ENCODE data around the gene NHLRC4.

Gene NHLRC4

DNA sequence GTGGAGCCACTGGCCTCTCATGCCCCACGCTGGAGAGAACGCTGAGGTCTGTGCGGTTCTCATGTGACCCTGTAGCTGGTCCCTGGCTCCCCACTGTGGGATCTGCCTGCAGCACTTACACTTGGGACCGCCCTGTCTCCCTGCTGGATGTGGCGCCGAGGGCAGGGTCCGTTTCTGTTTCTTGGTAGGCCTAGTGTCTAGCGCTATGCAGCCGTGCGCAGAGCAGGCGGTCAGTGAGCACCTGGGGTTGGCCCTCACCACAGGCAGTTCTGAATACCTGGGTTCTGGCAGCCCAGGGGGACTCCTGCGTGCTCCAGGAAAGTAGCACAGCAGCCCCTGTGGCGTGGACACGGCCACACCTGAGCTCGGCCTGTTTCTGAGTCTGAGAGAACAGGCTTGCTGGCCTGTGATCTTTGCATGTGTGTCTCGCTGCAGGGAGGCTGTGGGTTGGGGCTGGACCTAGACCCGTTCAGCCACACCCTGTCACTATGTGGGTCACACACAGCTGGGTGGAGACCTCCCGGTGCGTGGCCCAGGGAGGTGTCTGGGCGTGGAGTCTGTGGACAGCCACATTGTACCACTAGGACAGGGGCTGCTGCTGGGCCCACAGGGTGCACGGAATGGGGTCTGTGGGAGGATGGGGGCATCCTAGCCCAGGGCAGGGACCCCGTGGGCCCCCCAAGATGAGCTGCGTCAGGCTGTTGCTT, 36.5 kb upstream of the NHLRC4 start:
- peak; percentile 27 for DNase-seq (ENCODE audit: low read depth, low spot score)

GRCh38 chr16:531494-532125, 35.2 kb upstream of the NHLRC4 start:
- DNase-seq (ENCODE audit: low read depth, low spot score) = no peak

GRCh38 chr16:533391-534123, 33.2 kb upstream of the NHLRC4 start:
- peak; percentile 60 for DNase-seq (ENCODE audit: low read depth, low spot score)

- DNase-seq (ENCODE audit: low read depth, low spot score) = no peak
These were observed 32.7 kb upstream of the NHLRC4 start for GRCh38 chr16:534135-534534.

DNA sequence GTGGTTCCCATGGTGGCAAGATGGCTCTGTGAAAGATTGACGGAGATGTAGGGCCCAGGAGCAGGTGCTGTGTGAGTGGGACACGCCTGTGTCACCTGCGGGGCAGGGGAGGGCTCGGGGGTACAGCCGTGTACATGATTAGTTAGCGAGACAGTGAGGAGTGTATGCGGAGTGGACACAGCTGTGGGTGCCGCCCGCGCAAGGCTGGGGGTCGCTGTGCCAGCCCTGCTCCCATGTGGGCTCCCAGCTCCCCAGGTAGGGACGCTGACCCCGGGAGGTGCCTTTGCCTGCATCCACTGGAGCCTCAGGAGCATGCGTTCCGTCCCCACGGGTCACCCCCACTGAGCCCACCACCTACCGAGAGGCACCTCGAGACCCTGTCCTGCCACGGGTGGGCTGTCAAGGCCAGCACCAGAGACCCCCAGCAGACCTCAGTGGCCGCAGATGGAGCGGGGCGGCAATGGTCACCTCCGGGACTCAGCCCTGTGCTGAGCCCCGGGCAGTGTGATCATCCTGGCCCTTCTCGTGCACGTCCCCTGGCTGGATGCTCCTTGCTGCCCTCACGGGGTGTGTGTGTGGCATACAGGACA, 31.9 kb upstream of the NHLRC4 start:
- DNase-seq (ENCODE audit: low read depth, low spot score) = no peak

GRCh38 chr16:535446-536405, 31.1 kb upstream of the NHLRC4 start:
- DNase-seq (ENCODE audit: low read depth, low spot score) = no peak

GRCh38 chr16:536746-537145, 30.1 kb upstream of the NHLRC4 start:
- no peak for DNase-seq (ENCODE audit: low read depth, low spot score)

GRCh38 chr16:537415-538335, 29.1 kb upstream of the NHLRC4 start:
- no peak for DNase-seq (ENCODE audit: low read depth, low spot score)

- no peak for DNase-seq (ENCODE audit: low read depth, low spot score)
These were observed 26.8 kb upstream of the NHLRC4 start for GRCh38 chr16:539901-540530.

GRCh38 chr16:540645-541340, 26.0 kb upstream of the NHLRC4 start:
- DNase-seq (ENCODE audit: low read depth, low spot score) = no peak

- DNase-seq (ENCODE audit: low read depth, low spot score) = no peak
These were observed 23.3 kb upstream of the NHLRC4 start for GRCh38 chr16:543301-544164.

DNA sequence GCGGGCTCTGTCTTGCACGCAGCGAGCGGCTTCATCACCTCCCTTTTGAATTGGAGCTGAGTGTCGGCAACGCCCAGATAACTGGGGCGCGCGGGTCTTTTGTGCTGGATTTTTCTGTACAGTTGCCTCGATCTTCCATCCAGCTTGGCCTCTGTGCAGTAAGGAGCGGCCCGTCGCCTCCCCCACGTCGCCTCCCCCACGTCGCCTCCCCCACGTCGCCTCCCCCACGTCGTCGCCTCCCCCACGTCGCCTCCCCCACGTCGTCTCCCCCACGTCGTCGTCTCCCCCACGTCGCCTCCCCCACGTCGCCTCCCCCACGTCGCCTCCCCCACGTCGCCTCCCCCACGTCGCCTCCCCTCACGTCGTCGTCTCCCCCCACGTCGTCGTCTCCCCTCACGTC, 22.3 kb upstream of the NHLRC4 start:
- no peak for DNase-seq (ENCODE audit: low read depth, low spot score)

DNA sequence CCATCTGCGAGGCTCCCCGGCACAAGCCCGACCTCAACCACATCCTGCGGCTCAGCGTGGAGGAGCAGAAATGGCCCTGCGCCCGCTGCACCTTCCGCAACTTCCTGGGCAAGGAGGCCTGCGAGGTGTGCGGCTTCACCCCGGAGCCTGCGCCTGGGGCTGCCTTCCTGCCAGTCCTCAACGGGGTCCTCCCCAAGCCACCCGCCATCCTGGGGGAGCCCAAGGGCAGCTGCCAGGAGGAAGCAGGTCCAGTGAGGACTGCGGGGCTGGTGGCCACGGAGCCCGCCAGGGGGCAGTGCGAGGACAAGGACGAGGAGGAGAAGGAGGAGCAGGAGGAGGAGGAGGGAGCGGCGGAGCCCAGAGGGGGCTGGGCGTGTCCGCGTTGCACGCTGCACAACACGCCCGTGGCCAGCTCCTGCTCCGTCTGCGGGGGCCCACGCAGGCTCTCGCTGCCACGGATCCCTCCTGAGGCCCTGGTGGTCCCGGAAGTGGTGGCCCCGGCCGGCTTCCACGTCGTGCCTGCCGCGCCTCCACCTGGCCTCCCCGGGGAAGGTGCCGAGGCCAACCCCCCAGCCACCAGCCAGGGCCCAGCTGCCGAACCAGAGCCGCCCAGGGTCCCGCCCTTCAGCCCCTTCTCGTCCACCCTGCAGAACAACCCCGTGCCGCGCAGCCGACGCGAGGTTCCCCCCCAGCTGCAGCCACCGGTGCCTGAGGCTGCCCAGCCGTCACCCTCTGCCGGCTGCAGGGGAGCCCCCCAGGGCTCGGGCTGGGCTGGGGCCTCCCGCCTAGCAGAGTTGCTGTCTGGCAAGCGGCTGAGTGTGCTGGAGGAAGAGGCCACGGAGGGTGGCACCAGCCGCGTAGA, 19.7 kb upstream of the NHLRC4 start:
- peak; percentile 92 for DNase-seq (ENCODE audit: low read depth, low spot score)

DNA sequence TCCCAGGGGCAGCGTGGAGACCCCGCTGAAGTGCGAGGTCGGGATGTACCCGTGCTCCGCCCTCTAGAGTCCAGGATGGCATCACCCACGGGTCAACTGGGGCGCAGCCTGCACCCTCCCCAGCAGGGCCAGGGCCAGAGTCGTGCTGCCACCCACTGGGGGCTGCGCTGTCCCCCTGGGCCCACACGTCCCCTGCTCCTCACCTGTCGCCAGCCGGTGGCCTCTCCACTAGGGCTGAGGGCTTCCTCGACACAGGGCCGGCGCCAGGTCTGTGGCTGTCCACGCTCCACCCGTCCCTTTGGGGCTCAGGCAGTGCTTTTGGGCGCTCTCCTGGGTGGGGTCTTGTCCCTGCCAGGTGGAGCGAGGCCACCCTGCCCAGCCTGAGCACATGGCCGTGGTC, 18.2 kb upstream of the NHLRC4 start:
- DNase-seq (ENCODE audit: low read depth, low spot score) = no peak

DNA sequence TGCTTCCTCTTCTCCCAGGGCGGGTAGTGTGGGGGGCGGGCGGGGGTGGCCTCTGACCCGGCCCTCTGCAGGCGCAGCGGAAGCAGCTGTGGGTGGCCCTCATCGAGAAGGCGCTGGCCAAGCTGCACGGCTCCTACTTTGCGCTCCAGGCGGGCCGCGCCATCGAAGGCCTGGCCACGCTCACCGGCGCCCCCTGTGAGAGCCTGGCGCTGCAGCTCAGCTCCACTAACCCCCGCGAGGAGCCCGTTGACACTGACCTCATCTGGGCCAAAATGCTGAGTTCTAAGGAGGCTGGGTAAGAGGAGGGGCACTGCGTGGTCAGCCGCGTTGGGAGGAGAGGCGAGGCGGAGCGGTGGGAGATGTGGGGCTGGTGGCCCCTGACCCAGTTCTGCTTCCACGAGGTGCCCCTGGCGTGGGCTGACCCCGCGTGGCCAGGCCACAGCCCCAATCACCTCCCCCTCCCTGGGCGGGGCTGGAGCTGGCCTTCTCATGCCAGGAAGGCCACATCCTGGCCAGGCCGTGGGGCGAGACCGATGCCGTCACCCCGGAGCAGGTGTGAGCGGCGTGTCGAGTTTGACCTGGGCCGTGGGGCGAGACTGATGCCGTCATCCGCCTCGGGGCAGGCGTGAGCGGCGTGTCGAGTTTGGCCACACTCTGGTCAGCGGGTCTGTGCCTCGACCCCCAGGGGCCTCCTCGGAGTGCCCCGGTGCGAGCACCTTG, 17.1 kb upstream of the NHLRC4 start:
- DNase-seq (ENCODE audit: low read depth, low spot score) = no peak

DNA sequence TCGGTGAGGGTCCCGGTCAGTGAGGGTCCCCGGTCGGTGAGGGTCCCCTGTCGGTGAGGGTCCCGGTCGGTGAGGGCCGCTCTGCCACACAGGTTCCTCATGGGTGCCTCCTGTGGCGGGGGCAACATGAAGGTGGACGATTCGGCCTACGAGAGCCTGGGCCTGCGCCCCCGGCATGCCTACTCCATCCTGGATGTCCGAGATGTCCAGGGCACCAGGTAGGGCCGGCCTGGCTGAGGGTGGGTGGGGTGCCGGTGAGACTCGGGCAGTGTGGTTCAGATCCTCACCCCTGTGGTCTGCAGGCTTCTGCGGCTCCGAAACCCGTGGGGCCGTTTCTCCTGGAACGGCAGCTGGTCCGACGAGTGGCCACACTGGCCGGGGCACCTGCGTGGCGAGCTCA, 15.6 kb upstream of the NHLRC4 start:
- DNase-seq (ENCODE audit: low read depth, low spot score) = no peak

- no peak for DNase-seq (ENCODE audit: low read depth, low spot score)
These were observed 14.6 kb upstream of the NHLRC4 start for GRCh38 chr16:552171-552570.
